ENCODE measurements around the gene ATP1B4.

ATP1B4 gene

DNA sequence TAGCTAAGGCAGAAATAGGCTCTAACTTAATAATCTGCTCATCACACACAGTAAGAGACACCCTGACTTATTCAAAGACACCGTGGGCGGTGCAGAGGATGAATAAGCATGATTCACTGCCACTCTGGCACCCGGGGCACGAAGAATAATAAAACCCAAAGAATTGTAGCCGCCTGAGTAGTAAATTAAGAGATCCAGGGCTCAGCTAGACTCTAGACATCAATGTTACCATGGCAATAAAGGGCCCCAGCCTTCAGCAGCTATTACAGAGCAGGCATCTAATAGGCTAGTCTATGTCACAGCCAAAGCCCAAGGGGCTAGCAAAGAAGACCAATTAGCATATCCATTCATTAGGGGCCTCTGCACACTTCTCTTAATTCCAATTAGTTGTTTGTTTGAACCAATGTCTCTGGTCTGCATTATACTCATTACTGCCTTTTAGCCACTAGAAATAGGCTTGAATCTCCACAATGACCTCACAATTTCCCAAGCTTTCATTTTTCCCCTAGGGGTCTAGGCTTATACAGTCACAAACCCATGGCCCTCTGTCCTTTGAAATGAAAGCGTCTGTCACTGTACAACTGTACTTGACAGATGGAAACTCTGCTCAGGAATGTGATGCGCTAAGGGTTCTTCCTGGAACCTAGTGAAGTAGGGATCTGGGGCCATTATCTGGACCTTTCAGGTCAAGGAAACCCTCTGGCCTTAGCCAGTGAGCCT is 3.0 kb upstream of the ATP1B4 start:
- no peak for TF ChIP-seq CTCF (IDR thresholded peaks at IDR 0.05)
- no peak for TF ChIP-seq ZFX (IDR thresholded peaks at IDR 0.05; ENCODE audit: borderline replicate concordance)

DNA sequence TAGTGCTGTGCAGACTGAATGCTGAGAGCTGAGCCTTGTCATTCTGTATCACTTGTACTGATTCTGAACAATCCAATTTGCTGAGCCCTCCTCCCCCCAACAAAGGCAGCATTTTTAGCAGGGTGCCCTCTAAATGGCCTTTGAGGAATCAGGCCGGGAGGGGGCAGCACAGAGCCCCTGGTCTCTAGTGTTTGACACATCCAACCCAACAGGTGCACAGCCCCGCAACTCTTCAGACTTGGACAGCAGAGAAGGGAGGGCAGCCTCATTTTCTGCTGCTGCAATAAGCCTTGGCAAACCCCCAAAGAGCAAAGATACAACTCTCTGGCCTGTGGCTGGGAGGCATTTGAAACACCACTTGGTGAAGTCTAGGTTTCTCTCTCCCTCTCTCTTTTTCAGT is 3.4 kb downstream of the ATP1B4 start:
- H3K27ac ChIP-seq: no peak overlapping the region
- TF ChIP-seq ZFX (IDR thresholded peaks at IDR 0.05; ENCODE audit: borderline replicate concordance) (no peak), CTCF (IDR thresholded peaks at IDR 0.05) (peak; percentile 62)

More for the DNA sequence above, 3.0 kb upstream of the ATP1B4 start:
- no peak overlapping the region for H3K27ac ChIP-seq

GRCh38 chrX:120365968-120366367 is 4.1 kb downstream of the ATP1B4 start:
- H3K27ac ChIP-seq: no peak overlapping the region
- TF ChIP-seq CTCF (IDR thresholded peaks at IDR 0.05) (no peak), ZFX (IDR thresholded peaks at IDR 0.05; ENCODE audit: borderline replicate concordance) (no peak)

DNA sequence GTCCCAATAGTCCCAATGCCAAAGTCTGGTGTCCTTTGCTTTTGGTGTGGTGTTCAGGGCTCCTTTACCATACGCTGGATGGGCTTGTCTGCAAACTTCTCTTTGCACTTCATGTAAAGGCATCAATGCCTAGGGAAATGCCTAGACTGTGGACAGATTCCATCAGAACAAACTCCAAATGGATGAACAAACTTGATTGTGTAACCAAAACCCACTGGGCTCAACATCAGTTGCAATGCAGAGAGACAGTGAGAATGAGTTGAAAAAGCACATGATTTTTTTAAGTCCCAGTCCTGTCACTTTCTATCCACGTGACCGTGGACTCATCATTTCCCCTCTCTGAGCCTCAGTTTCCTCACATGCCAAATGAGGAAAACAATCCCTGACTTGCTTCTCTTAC is 4.9 kb downstream of the ATP1B4 start:
- no peak overlapping the region for H3K27ac ChIP-seq
- TF ChIP-seq ZFX (IDR thresholded peaks at IDR 0.05; ENCODE audit: borderline replicate concordance): no peak
- no peak for TF ChIP-seq CTCF (IDR thresholded peaks at IDR 0.05)

- H3K27ac ChIP-seq: no peak overlapping the region
- TF ChIP-seq CTCF (IDR thresholded peaks at IDR 0.05) (no peak), ZFX (IDR thresholded peaks at IDR 0.05; ENCODE audit: borderline replicate concordance) (no peak)
Observed at GRCh38 chrX:120367402-120368109, 5.7 kb downstream of the ATP1B4 start.

DNA sequence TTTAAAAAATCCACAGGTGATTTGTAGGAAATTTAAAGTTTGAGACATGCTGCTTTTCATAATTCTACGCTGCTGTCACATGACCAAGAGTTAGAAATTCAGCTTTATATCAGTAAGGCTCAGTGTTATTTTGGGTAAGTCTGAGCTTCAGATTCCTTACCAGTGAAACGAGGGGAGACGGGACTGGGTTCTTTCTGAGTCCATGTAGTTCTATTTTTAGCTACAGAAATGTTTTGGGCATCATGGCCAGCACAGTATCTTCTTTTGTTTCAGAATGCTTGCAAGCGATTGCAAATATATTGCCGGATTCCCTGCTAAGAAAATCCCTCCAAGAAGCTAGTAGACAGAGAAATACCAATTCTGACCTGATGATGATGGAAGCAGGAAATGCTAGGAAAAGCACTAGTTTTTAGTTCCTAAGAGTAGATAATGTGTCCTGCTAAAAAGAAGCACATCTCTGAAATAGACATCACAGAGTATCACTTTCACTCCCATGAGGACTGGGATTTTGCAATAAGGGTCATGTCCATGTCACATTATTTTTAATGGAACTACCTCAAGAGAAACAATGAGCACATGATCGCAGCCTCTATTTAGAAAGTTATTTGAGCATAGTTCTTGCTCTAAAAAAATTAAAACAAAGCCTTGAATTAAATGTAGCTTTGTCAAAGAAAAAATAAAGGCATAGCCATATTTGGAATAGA is 10.9 kb downstream of the ATP1B4 start:
- no peak overlapping the region for H3K27ac ChIP-seq
- TF ChIP-seq CTCF (IDR thresholded peaks at IDR 0.05): no peak

DNA sequence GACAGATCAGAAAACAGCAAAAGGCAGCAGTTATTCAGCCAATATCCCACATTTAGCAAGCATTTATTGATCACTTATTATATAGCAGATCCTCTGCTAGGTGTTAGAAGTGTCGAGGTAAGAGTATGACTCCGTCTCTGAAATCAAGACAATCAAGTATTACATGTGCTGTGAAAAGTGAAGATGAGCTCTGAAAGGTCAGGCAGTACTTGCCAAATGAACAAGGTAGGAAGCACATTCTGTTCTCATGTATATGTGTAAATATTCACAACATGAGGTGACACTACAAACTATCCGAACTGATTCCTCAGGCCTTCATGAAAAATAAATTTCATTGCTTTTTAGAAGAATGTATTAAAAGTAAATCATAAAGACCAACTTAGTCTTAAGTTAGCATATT is 15.3 kb downstream of the ATP1B4 start:
- no peak for TF ChIP-seq ZFX (IDR thresholded peaks at IDR 0.05; ENCODE audit: borderline replicate concordance)
- TF ChIP-seq CTCF (IDR thresholded peaks at IDR 0.05): no peak
- H3K27ac ChIP-seq: no peak overlapping the region
